ENCODE results near the gene DPYSL4.
"Not testable (repeated sequence)": the region's sequence is repeated elsewhere in the genome, so short reads cannot be mapped to it uniquely, and the experiment has no call there.

The DPYSL4 gene

GRCh38 chr10:132207536-132208461 is 21.1 kb downstream of the DPYSL4 start:
- no peak for DNase-seq

- no peak for DNase-seq
Measured at GRCh38 chr10:132208462-132209050, 21.8 kb downstream of the DPYSL4 start.

GRCh38 chr10:132209130-132209529 is 22.4 kb downstream of the DPYSL4 start:
- no peak for DNase-seq

- DNase-seq: no peak
Measured at GRCh38 chr10:132209978-132210530, 23.3 kb downstream of the DPYSL4 start.

- no peak for DNase-seq
Measured at GRCh38 chr10:132210766-132211165, 24.0 kb downstream of the DPYSL4 start.

- DNase-seq: no peak
Measured at GRCh38 chr10:132211246-132211645, 24.5 kb downstream of the DPYSL4 start.

- no peak for DNase-seq
Measured at GRCh38 chr10:132212816-132213215, 26.1 kb downstream of the DPYSL4 start.

- no peak for DNase-seq
Measured at GRCh38 chr10:132213917-132214316, 27.2 kb downstream of the DPYSL4 start.

- DNase-seq: not testable (repeated sequence)
Measured at GRCh38 chr10:132216441-132216840, 29.7 kb downstream of the DPYSL4 start.

- DNase-seq: no peak
Measured at GRCh38 chr10:132219486-132219885, 32.7 kb downstream of the DPYSL4 start.

- DNase-seq: no peak
Measured at GRCh38 chr10:132220061-132220460, 33.3 kb downstream of the DPYSL4 start.

GRCh38 chr10:132220996-132221395 is 34.2 kb downstream of the DPYSL4 start:
- not testable (repeated sequence) for DNase-seq

GRCh38 chr10:132222726-132223125 is 36.0 kb downstream of the DPYSL4 start:
- no peak for DNase-seq

GRCh38 chr10:132223156-132223590 is 36.4 kb downstream of the DPYSL4 start:
- peak; percentile 83 for DNase-seq

- DNase-seq: no peak
Measured at GRCh38 chr10:132223611-132224342, 37.0 kb downstream of the DPYSL4 start.

- no peak for DNase-seq
Measured at GRCh38 chr10:132224343-132225072, 37.8 kb downstream of the DPYSL4 start.

GRCh38 chr10:132225073-132225848 is 38.5 kb downstream of the DPYSL4 start:
- no peak for DNase-seq

- no peak for DNase-seq
Measured at GRCh38 chr10:132225849-132226205, 39.1 kb downstream of the DPYSL4 start.

GRCh38 chr10:132226586-132227405 is 40.0 kb downstream of the DPYSL4 start:
- no peak for DNase-seq

- DNase-seq: no peak
Measured at GRCh38 chr10:132227851-132228390, 41.2 kb downstream of the DPYSL4 start.
